Measurements from ENCODE around the gene DPF1. TPM values are rescaled to one million over a fixed set of nuclear protein-coding genes. Genes with fewer than 3 reads are reported as not detected.

The DPF1 gene
- total RNA-seq, 1 donor from 2014 or later: 4.0 TPM

DNA sequence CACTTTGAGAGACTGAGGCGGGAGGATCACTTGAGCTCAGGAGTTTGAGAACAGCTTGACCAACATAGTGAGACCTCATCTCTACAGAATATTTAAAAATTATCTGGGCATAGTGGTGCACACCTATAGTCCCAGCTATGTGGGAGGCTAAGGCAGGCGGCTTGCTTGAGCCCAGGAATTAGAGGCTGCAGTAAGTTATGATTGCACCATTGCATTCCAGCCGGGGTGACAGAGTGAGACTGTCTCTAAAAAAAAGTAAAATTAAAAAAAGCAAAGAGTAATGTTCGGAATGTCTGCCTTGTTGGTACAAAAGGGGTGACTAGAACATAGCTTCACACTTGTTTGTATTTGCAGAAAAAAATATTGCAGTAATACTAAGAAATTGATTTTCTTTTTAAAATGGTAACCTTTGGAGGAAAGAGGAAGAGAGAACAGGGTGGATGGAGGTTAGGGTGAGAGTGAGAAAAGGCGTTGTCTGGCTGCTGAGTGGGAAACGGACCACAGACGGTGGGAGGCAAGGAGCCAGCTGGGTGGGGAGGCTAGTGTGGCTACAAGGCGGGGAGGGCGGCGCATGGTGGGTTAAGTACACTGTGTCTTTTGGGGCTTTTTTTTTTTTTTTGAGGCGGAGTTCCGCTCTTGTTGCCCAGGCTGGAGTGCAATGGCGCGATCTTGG is 21.9 kb upstream of the DPF1 start:
- no peak for FAIRE-seq
- no peaks in the 10 kb centered on the region for H3K36me3 ChIP-seq (ENCODE audit: insufficient read depth, low read length)
- no peaks in the 10 kb centered on the region for H3K9me3 ChIP-seq (ENCODE audit: insufficient read depth, low read depth, low read length)
- H3K27ac ChIP-seq (ENCODE audit: low read depth, low read length): no peak overlapping the region
- H3K4me1 Mint-ChIP-seq (ENCODE audit: low read depth, unreplicated experiment): peaks cover 2% of the 10 kb centered on the region
- H3K4me3 ChIP-seq (ENCODE audit: insufficient read depth, low read depth, low read length): no peak overlapping the region
- peaks cover 2% of the 10 kb centered on the region for H3K36me3 Mint-ChIP-seq (ENCODE audit: low read depth, unreplicated experiment)
- no peaks in the 10 kb centered on the region for H3K27me3 ChIP-seq (ENCODE audit: insufficient read depth, low read length)
- peaks cover 3% of the 10 kb centered on the region for H3K4me1 ChIP-seq (ENCODE audit: insufficient read depth, low read length)
- H3K27ac Mint-ChIP-seq (ENCODE audit: unreplicated experiment): no peak overlapping the region
- no peaks in the 10 kb centered on the region for H3K79me2 ChIP-seq (ENCODE audit: insufficient read depth, low read length)
- H3K9ac ChIP-seq (ENCODE audit: low read length): no peak overlapping the region
- no peak overlapping the region for H3K4me2 ChIP-seq (ENCODE audit: low read length)
- H3K27me3 Mint-ChIP-seq (ENCODE audit: low read depth, unreplicated experiment): peaks cover 6% of the 10 kb centered on the region
- no peaks in the 10 kb centered on the region for H4K20me1 ChIP-seq (ENCODE audit: insufficient read depth, low read length)
- no peaks in the 10 kb centered on the region for H3K9me3 Mint-ChIP-seq (ENCODE audit: unreplicated experiment)
- H3K4me3 Mint-ChIP-seq (ENCODE audit: unreplicated experiment): no peak overlapping the region
- H2AFZ ChIP-seq (ENCODE audit: low read depth, low read length): no peak overlapping the region
- DNase-seq (ENCODE audit: low read depth): no peak
- no peak for TF ChIP-seq EZH2 (IDR thresholded peaks at IDR 0.05; ENCODE audit: insufficient read depth, low read length)
- no peak for TF ChIP-seq CTCF (IDR thresholded peaks at IDR 0.05; ENCODE audit: insufficient read depth, low read depth, low read length)

DNA sequence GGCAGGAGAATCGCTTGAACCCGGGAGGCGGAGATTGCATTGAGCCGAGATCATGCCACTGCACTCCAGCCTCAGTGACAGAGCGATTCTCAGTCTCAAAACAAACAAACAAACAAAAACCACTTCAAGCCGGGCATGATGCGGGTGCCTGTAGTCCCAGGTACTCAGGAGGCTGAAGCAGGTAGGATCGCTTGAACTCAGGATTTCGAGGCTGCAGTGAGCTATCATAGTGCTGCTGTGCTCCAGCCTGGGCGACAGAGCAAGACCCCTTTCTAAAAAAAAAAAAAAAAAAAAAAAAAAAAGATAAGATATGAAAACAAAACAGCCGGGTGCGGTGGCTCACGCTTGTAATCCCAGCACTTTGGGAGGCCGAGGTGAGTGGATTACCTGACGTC is 19.3 kb upstream of the DPF1 start:
- H4K20me1 ChIP-seq (ENCODE audit: insufficient read depth, low read length): no peaks in the 10 kb centered on the region
- H3K4me3 Mint-ChIP-seq (ENCODE audit: unreplicated experiment): no peak overlapping the region
- no peaks in the 10 kb centered on the region for H3K79me2 ChIP-seq (ENCODE audit: insufficient read depth, low read length)
- peaks cover 2% of the 10 kb centered on the region for H3K4me1 Mint-ChIP-seq (ENCODE audit: low read depth, unreplicated experiment)
- peaks cover 2% of the 10 kb centered on the region for H3K27me3 ChIP-seq (ENCODE audit: insufficient read depth, low read length)
- no peak for DNase-seq (ENCODE audit: low read depth)
- no peak overlapping the region for H3K27ac Mint-ChIP-seq (ENCODE audit: unreplicated experiment)
- no peak overlapping the region for H3K27ac ChIP-seq (ENCODE audit: low read depth, low read length)
- no peaks in the 10 kb centered on the region for H3K9me3 Mint-ChIP-seq (ENCODE audit: unreplicated experiment)
- H3K9me3 ChIP-seq (ENCODE audit: insufficient read depth, low read depth, low read length): no peaks in the 10 kb centered on the region
- peak overlapping the region; percentile 66 for H3K9ac ChIP-seq (ENCODE audit: low read length)
- peaks cover 8% of the 10 kb centered on the region for H3K27me3 Mint-ChIP-seq (ENCODE audit: low read depth, unreplicated experiment)
- no peak overlapping the region for H3K4me3 ChIP-seq (ENCODE audit: insufficient read depth, low read depth, low read length)
- no peaks in the 10 kb centered on the region for H3K36me3 Mint-ChIP-seq (ENCODE audit: low read depth, unreplicated experiment)
- TF ChIP-seq CTCF (IDR thresholded peaks at IDR 0.05; ENCODE audit: insufficient read depth, low read depth, low read length) (no peak), EZH2 (IDR thresholded peaks at IDR 0.05; ENCODE audit: insufficient read depth, low read length) (no peak)
- peak overlapping the region; percentile 54 for H2AFZ ChIP-seq (ENCODE audit: low read depth, low read length)
- no peak for FAIRE-seq
- no peaks in the 10 kb centered on the region for H3K36me3 ChIP-seq (ENCODE audit: insufficient read depth, low read length)
- peaks cover 3% of the 10 kb centered on the region for H3K4me1 ChIP-seq (ENCODE audit: insufficient read depth, low read length)
- H3K4me2 ChIP-seq (ENCODE audit: low read length): peak overlapping the region; percentile 83

- Mint-ChIP-seq H3K9me3 (ENCODE audit: unreplicated experiment) (no peaks in the 10 kb centered on the region), H3K4me3 (ENCODE audit: unreplicated experiment) (no peak overlapping the region), H3K36me3 (ENCODE audit: low read depth, unreplicated experiment) (peaks cover 2% of the 10 kb centered on the region), H3K27me3 (ENCODE audit: low read depth, unreplicated experiment) (peaks cover 19% of the 10 kb centered on the region), H3K27ac (ENCODE audit: unreplicated experiment) (no peak overlapping the region), H3K4me1 (ENCODE audit: low read depth, unreplicated experiment) (peaks cover 1% of the 10 kb centered on the region)
- no peak overlapping the region for H3K4me3 ChIP-seq (ENCODE audit: insufficient read depth, low read depth, low read length)
- no peaks in the 10 kb centered on the region for H3K79me2 ChIP-seq (ENCODE audit: insufficient read depth, low read length)
- H4K20me1 ChIP-seq (ENCODE audit: insufficient read depth, low read length): no peaks in the 10 kb centered on the region
- H3K27me3 ChIP-seq (ENCODE audit: insufficient read depth, low read length): peaks cover 2% of the 10 kb centered on the region
- H3K27ac ChIP-seq (ENCODE audit: low read depth, low read length): no peak overlapping the region
- no peak overlapping the region for H3K9ac ChIP-seq (ENCODE audit: low read length)
- no peaks in the 10 kb centered on the region for H3K36me3 ChIP-seq (ENCODE audit: insufficient read depth, low read length)
- TF ChIP-seq EZH2 (IDR thresholded peaks at IDR 0.05; ENCODE audit: insufficient read depth, low read length) (no peak), CTCF (IDR thresholded peaks at IDR 0.05; ENCODE audit: insufficient read depth, low read depth, low read length) (no peak)
- H3K4me2 ChIP-seq (ENCODE audit: low read length): no peak overlapping the region
- FAIRE-seq (no peak), DNase-seq (ENCODE audit: low read depth) (no peak)
- H3K9me3 ChIP-seq (ENCODE audit: insufficient read depth, low read depth, low read length): no peaks in the 10 kb centered on the region
- no peak overlapping the region for H2AFZ ChIP-seq (ENCODE audit: low read depth, low read length)
- no peaks in the 10 kb centered on the region for H3K4me1 ChIP-seq (ENCODE audit: insufficient read depth, low read length)
These were observed 15.8 kb upstream of the DPF1 start for GRCh38 chr19:38239816-38240215.

Data from astrocyte (in vitro differentiated cells and primary cell).